T-cell (primary cell): ENCODE measurements around the gene MDH2. TPM values are rescaled to one million over a fixed set of nuclear protein-coding genes. Genes with fewer than 3 reads are reported as not detected.
"Not testable (repeated sequence)": the region's sequence is repeated elsewhere in the genome, so short reads cannot be mapped to it uniquely, and the experiment has no call there.

Source experiments
- ATAC-seq, 4 experiments: fragments of 200-7000 bp in 3 of 4; fragments of 150-1000 bp in 1 of 4; cut with Tn5 transposase; replicated peaks in 1 of 4; 1 replicate in 3 of 4; 2 replicates in 1 of 4; pipeline ENCODE4 v1.10.0; 2021; ENCODE audit warnings: moderate library complexity in 3 of 4, mild to moderate bottlenecking in 2 of 4, moderate number of reproducible peaks in 1 of 4
- CTCF ChIA-PET, 2 donors: fragments of 300-600 bp; sonication (Branson Sonifier 250); formaldehyde crosslinking; loops; one replicate each; lab custom pipeline; 2022; ENCODE audit warnings: antibody characterized with exemption in 2 of 2; lab: Charles Lee
- POLR2A ChIA-PET, 2 donors: fragments of 300-600 bp; sonication (Branson Sonifier 250); formaldehyde crosslinking; loops; one replicate each; lab custom pipeline; 2022; ENCODE audit warnings: antibody characterized with exemption in 2 of 2; lab: Charles Lee
- DNase-seq, 35 experiments: peaks; one replicate each; pipeline versions ENCODE4 v3.0.0 to v3.0.0-alpha.2; 2013 to 2023
- H3K27ac ChIP-seq: one replicate; pipeline ENCODE4 v1.5.1; 2013; ENCODE audit warnings: low read length
- H3K27me3 ChIP-seq, 2 experiments: replicated peaks in 1 of 2; 1 replicate in 1 of 2; 2 replicates in 1 of 2; pipeline versions ENCODE4 v1.6.1 to v1.7.0; 2013; ENCODE audit warnings: low read length in 1 of 2, mixed read lengths in 1 of 2; ENCODE audit not compliant: control insufficient read depth in 2 of 2, insufficient read depth in 2 of 2; ENCODE audit errors: extremely low read depth in 1 of 2
- H3K36me3 ChIP-seq, 2 donors: 1 replicate in 1 of 2; 2 replicates in 1 of 2; pipeline versions ENCODE4 v1.6.1 to v1.7.0; 2013; ENCODE audit warnings: low read length in 1 of 2; ENCODE audit not compliant: control insufficient read depth in 2 of 2, insufficient read depth in 1 of 2; ENCODE audit errors: extremely low read depth in 1 of 2
- H3K4me1 ChIP-seq, 2 experiments: 1 replicate in 1 of 2; 2 replicates in 1 of 2; pipeline versions ENCODE4 v1.6.1 to v1.7.0; 2013; ENCODE audit warnings: low read length in 2 of 2, mixed read lengths in 1 of 2; ENCODE audit not compliant: insufficient read depth in 2 of 2, control insufficient read depth in 1 of 2; ENCODE audit errors: extremely low read depth in 1 of 2
- H3K4me3 ChIP-seq, 2 donors: 1 replicate in 1 of 2; 2 replicates in 1 of 2; pipeline versions ENCODE4 v1.5.1 to v1.7.0; 2013; ENCODE audit warnings: mild to moderate bottlenecking in 2 of 2, low read length in 1 of 2, moderate library complexity in 1 of 2; ENCODE audit not compliant: control insufficient read depth in 1 of 2; ENCODE audit errors: extremely low read depth in 1 of 2
- H3K9me3 ChIP-seq: 2 replicates; pipeline ENCODE4 v1.7.0; 2013
- H3K27ac Mint-ChIP-seq, 2 donors: one replicate each; pipeline ENCODE4 v1.8.0; 2020 to 2021; ENCODE audit warnings: mild to moderate bottlenecking in 2 of 2, mixed read lengths in 2 of 2
- H3K27me3 Mint-ChIP-seq, 2 donors: one replicate each; pipeline ENCODE4 v1.8.0; 2021 to 2022; ENCODE audit warnings: mixed read lengths in 2 of 2
- H3K36me3 Mint-ChIP-seq: one replicate; pipeline ENCODE4 v1.8.0; 2021; ENCODE audit warnings: mixed read lengths
- H3K4me1 Mint-ChIP-seq, 3 donors: one replicate each; pipeline ENCODE4 v1.8.0; 2020 to 2022; ENCODE audit warnings: mixed read lengths in 3 of 3, mild to moderate bottlenecking in 1 of 3
- H3K4me3 Mint-ChIP-seq, 3 donors: one replicate each; pipeline ENCODE4 v1.8.0; 2020 to 2022; ENCODE audit warnings: mild to moderate bottlenecking in 3 of 3, mixed read lengths in 3 of 3, moderate library complexity in 3 of 3
- H3K9me3 Mint-ChIP-seq, 3 donors: one replicate each; pipeline ENCODE4 v1.8.0; 2020 to 2022; ENCODE audit warnings: mixed read lengths in 3 of 3
- WGBS: methylation state at CpG from one replicate; pipeline ENCODE4 v1.1.5; 2013; ENCODE audit warnings: missing lambda C conversion rate; ENCODE audit not compliant: insufficient coverage; 5-methylcytosine and 5-hydroxymethylcytosine counted together
- total RNA-seq, 35 experiments: library from RNA in 6 of 35; stranded (reverse) in 6 of 35; fragments of 120-200 nt in 1 of 35; gene quantifications; one replicate each; pipeline versions ENCODE4 v1.2.1 to v1.2.4 and lab custom pipeline; 2013 to 2026

The MDH2 gene
- total RNA-seq, 5 donors from 2014 or later (not counting 1 experiment from before 2014, with no cell fraction given), result 72.0 to 113 (median 93.6) TPM

- Histone ChIP-seq H3K27me3 (no peaks in the 10 kb centered on the region), H3K36me3 (peaks cover 8 to 33% of the 10 kb centered on the region in 2 donors), H3K9me3 (no peaks in the 10 kb centered on the region), H3K4me1 (peaks cover 3 to 44% of the 10 kb centered on the region in 2 experiments), H3K27ac (no peak overlapping the region), H3K4me3 (no peak overlapping the region)
- POLR2A ChIA-PET, result interaction anchor here in 1 of 2 donors (0.7 kb wide), 1 partner anchor 409 kb away, joined by 3 read pairs; no protein-coding TSS in a partner anchor
- Mint-ChIP-seq H3K36me3 (peaks cover 21% of the 10 kb centered on the region), H3K27ac (peak overlapping the region; percentile 67 to 84), H3K9me3 (no peaks in the 10 kb centered on the region), H3K4me1 (peaks cover 33 to 45% (median 45%) of the 10 kb centered on the region in 3 donors), H3K27me3 (no peaks in the 10 kb centered on the region), H3K4me3 (no peak overlapping the region)
- ATAC-seq (no peak), DNase-seq (peak in 2 of 35 experiments; percentile 7 to 46)
- WGBS, result 60% methylated on average over 1 of the region's 4 CpGs
- CTCF ChIA-PET, result interaction anchor here in 1 of 2 donors (0.6 to 0.7 kb wide), 2 partner anchors 31 to 261 kb away, joined by 4 to 9 read pairs; no protein-coding TSS in a partner anchor
Observed at GRCh38 chr7:76051840-76052239, 3.9 kb downstream of the MDH2 start.

GRCh38 chr7:76052681-76053080 is 4.8 kb downstream of the MDH2 start:
- peaks cover 23% of the 10 kb centered on the region for H3K36me3 Mint-ChIP-seq
- WGBS, result 100% methylated on average over 3 of the region's 8 CpGs
- CTCF ChIA-PET, result interaction anchor here in 1 of 2 donors (0.7 kb wide), 1 partner anchor 1623 kb away, joined by 5 read pairs; no protein-coding TSS in a partner anchor

GRCh38 chr7:76053461-76053860 is 5.6 kb downstream of the MDH2 start:
- Mint-ChIP-seq H3K4me1 (peaks cover 32 to 41% (median 39%) of the 10 kb centered on the region in 3 donors), H3K27me3 (no peaks in the 10 kb centered on the region), H3K36me3 (peaks cover 31% of the 10 kb centered on the region), H3K4me3 (no peak overlapping the region), H3K9me3 (no peaks in the 10 kb centered on the region), H3K27ac (no peak overlapping the region)
- H3K36me3 ChIP-seq, result peaks cover 14 to 50% of the 10 kb centered on the region in 2 donors
- ATAC-seq (no peak), DNase-seq (no peak)
- CTCF ChIA-PET, result no interaction called here
- POLR2A ChIA-PET, result no interaction called here
- peaks cover 0 to 36% of the 10 kb centered on the region in 2 experiments for H3K4me1 ChIP-seq
- H3K27ac ChIP-seq, result no peak overlapping the region
- no peak overlapping the region for H3K4me3 ChIP-seq
- WGBS, result 57% methylated on average over 5 of the region's 6 CpGs
- H3K27me3 ChIP-seq, result no peaks in the 10 kb centered on the region
- H3K9me3 ChIP-seq, result no peaks in the 10 kb centered on the region

More at GRCh38 chr7:76052681-76053080, 4.8 kb downstream of the MDH2 start:
- H3K4me3 ChIP-seq, H3K9me3 ChIP-seq, POLR2A ChIA-PET, H3K27me3 ChIP-seq, H3K27ac ChIP-seq, DNase-seq, H3K27ac Mint-ChIP-seq, H3K9me3 Mint-ChIP-seq, ATAC-seq, H3K27me3 Mint-ChIP-seq, H3K4me3 Mint-ChIP-seq: not testable (repeated sequence)
- H3K4me1 Mint-ChIP-seq, result peaks cover 33 to 44% (median 43%) of the 10 kb centered on the region in 3 donors
- H3K36me3 ChIP-seq, result peaks cover 12 to 42% of the 10 kb centered on the region in 2 donors
- peaks cover 0 to 38% of the 10 kb centered on the region in 2 experiments for H3K4me1 ChIP-seq

- H3K27ac Mint-ChIP-seq, result no peak overlapping the region
- H3K36me3 Mint-ChIP-seq, result peaks cover 36% of the 10 kb centered on the region
- H3K9me3 Mint-ChIP-seq, result no peaks in the 10 kb centered on the region
- H3K27me3 Mint-ChIP-seq, result no peaks in the 10 kb centered on the region
- Histone ChIP-seq H3K4me1 (peaks cover 0 to 26% of the 10 kb centered on the region in 2 experiments), H3K36me3 (peaks cover 14 to 59% of the 10 kb centered on the region in 2 donors), H3K9me3 (no peaks in the 10 kb centered on the region), H3K27ac (no peak overlapping the region), H3K27me3 (no peaks in the 10 kb centered on the region), H3K4me3 (no peak overlapping the region)
- ChIA-PET POLR2A (no interaction called here), CTCF (no interaction called here)
- peaks cover 22 to 33% (median 31%) of the 10 kb centered on the region in 3 donors for H3K4me1 Mint-ChIP-seq
- WGBS, result 96% methylated on average over 8 of the region's 18 CpGs
- no peak for ATAC-seq
- DNase-seq, result no peak
- no peak overlapping the region for H3K4me3 Mint-ChIP-seq
Observed at GRCh38 chr7:76054123-76055120, 6.5 kb downstream of the MDH2 start.

GRCh38 chr7:76056241-76056640 is 8.3 kb downstream of the MDH2 start:
- no peaks in the 10 kb centered on the region for H3K27me3 ChIP-seq
- no peak for DNase-seq
- Mint-ChIP-seq H3K4me3 (no peak overlapping the region), H3K27me3 (no peaks in the 10 kb centered on the region), H3K27ac (no peak overlapping the region), H3K36me3 (peaks cover 44% of the 10 kb centered on the region), H3K9me3 (no peaks in the 10 kb centered on the region), H3K4me1 (peaks cover 7 to 21% (median 17%) of the 10 kb centered on the region in 3 donors)
- WGBS, result 100% methylated on average over 1 of the region's 7 CpGs
- CTCF ChIA-PET, result no interaction called here
- POLR2A ChIA-PET, result interaction anchor here (0.6 to 0.8 kb wide), 3 partner anchors 9 to 322 kb away, joined by 4 to 5 read pairs (median 4); partner anchors contain the start of genes MDH2 (in 1 of the 2) and STYXL1 (in 1 of the 2)
- no peaks in the 10 kb centered on the region for H3K9me3 ChIP-seq
- H3K4me3 ChIP-seq, result no peak overlapping the region
- ATAC-seq, result no peak
- H3K4me1 ChIP-seq, result peaks cover 0 to 11% of the 10 kb centered on the region in 2 experiments
- peaks cover 21 to 78% of the 10 kb centered on the region in 2 donors for H3K36me3 ChIP-seq
- no peak overlapping the region for H3K27ac ChIP-seq

GRCh38 chr7:76057103-76057812 is 9.4 kb downstream of the MDH2 start:
- Histone ChIP-seq H3K27me3 (no peaks in the 10 kb centered on the region), H3K4me1 (peaks cover 0 to 7% of the 10 kb centered on the region in 2 experiments), H3K9me3 (no peaks in the 10 kb centered on the region), H3K36me3 (peaks cover 29 to 84% of the 10 kb centered on the region in 2 donors), H3K27ac (no peak overlapping the region), H3K4me3 (no peak overlapping the region)
- peak overlapping the region in 1 of 2 donors; percentile 41 for H3K27ac Mint-ChIP-seq
- ChIA-PET CTCF (no interaction called here), POLR2A (interaction anchor here in 1 of 2 donors (0.6 kb wide), 1 partner anchor 96 kb away, joined by 10 read pairs; no protein-coding TSS in a partner anchor)
- H3K27me3 Mint-ChIP-seq, result no peaks in the 10 kb centered on the region
- DNase-seq, result no peak
- H3K9me3 Mint-ChIP-seq, result no peaks in the 10 kb centered on the region
- 98% methylated on average over 9 of the region's 18 CpGs for WGBS
- peaks cover 42% of the 10 kb centered on the region for H3K36me3 Mint-ChIP-seq
- no peak for ATAC-seq
- H3K4me3 Mint-ChIP-seq, result no peak overlapping the region
- H3K4me1 Mint-ChIP-seq, result peaks cover 4 to 11% (median 7%) of the 10 kb centered on the region in 3 donors
